Tibial nerve (tissue), 4 donors: ENCODE measurements around the gene RAP1GAP2.
"Not testable (repeated sequence)": the region's sequence is repeated elsewhere in the genome, so short reads cannot be mapped to it uniquely, and the experiment has no call there.

Source experiments
- EP300 ChIP-seq, 2 donors: sonication (generic); formaldehyde crosslinking; IDR thresholded peaks; one replicate each; pipeline ENCODE4 v1.6.1; 2017; ENCODE audit warnings: antibody characterized with exemption in 2 of 2, mild to moderate bottlenecking in 1 of 2
- TF ChIP-seq, protein P1 (sequence below), 5 experiments: fragments of 200-600 bp in 3 of 5; fragments of 450-650 bp in 2 of 5; sonication (generic) in 3 of 5; IDR thresholded peaks; one replicate each; pipeline ENCODE4 v1.5.1; 2016 to 2019; ENCODE audit warnings: antibody characterized with exemption in 5 of 5, mild to moderate bottlenecking in 3 of 5, moderate library complexity in 2 of 5

DNA sequence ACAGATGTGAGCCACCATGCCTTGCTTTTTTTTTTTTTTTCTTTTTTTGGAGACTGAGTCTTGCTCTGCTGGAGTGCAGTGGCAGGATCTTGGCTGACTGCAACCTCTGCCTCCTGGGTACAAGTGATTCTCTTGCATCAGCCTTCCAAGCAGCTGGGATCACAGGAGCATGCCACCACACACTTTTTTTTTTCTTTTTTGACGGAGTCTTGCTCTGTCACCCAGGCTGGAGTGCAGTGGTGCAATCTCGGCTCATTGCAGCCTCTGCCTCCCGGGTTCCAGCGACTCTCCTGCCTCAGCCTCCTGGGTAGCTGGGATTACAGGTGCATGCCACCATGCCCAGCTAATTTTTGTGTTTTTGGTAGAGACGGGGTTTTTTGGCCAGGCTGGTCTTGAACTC lies 23.1 kb downstream of the RAP1GAP2 start:
- TF ChIP-seq, protein P1, sequence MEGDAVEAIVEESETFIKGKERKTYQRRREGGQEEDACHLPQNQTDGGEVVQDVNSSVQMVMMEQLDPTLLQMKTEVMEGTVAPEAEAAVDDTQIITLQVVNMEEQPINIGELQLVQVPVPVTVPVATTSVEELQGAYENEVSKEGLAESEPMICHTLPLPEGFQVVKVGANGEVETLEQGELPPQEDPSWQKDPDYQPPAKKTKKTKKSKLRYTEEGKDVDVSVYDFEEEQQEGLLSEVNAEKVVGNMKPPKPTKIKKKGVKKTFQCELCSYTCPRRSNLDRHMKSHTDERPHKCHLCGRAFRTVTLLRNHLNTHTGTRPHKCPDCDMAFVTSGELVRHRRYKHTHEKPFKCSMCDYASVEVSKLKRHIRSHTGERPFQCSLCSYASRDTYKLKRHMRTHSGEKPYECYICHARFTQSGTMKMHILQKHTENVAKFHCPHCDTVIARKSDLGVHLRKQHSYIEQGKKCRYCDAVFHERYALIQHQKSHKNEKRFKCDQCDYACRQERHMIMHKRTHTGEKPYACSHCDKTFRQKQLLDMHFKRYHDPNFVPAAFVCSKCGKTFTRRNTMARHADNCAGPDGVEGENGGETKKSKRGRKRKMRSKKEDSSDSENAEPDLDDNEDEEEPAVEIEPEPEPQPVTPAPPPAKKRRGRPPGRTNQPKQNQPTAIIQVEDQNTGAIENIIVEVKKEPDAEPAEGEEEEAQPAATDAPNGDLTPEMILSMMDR (IDR thresholded peaks at IDR 0.05): not testable (repeated sequence)
- TF ChIP-seq EP300 (IDR thresholded peaks at IDR 0.05): not testable (repeated sequence)
